ENCODE results near the gene UCN2.

UCN2 gene

GRCh38 chr3:48563382-48563918 is at the start of gene UCN2:
Gene UCN2 (minus strand): TSS chr3:48563781. CDS start chr3:48563124, 657 bp downstream.
- DNase-seq (ENCODE audit: low read depth), result peak; percentile 38

- no peak for DNase-seq (ENCODE audit: low read depth)
Observed at GRCh38 chr3:48612309-48612708, 48.7 kb upstream of the UCN2 start.

GRCh38 chr3:48609088-48610005 is 45.8 kb upstream of the UCN2 start, which contains the start of gene UQCRC1:
Gene UQCRC1 (minus strand): TSS chr3:48609646. CDS start chr3:48609620, 26 bp downstream.
- peak; percentile 91 for DNase-seq (ENCODE audit: low read depth)

GRCh38 chr3:48607519-48607918 is 43.9 kb upstream of the UCN2 start:
- peak; percentile 37 for DNase-seq (ENCODE audit: low read depth)

GRCh38 chr3:48601622-48601994 is 38.0 kb upstream of the UCN2 start:
- no peak for DNase-seq (ENCODE audit: low read depth)

- no peak for DNase-seq (ENCODE audit: low read depth)
Observed at GRCh38 chr3:48600711-48601621, 37.4 kb upstream of the UCN2 start.

- DNase-seq (ENCODE audit: low read depth), result no peak
Observed at GRCh38 chr3:48599509-48600285, 36.1 kb upstream of the UCN2 start.

GRCh38 chr3:48599077-48599501 is 35.5 kb upstream of the UCN2 start:
- no peak for DNase-seq (ENCODE audit: low read depth)

- peak; percentile 92 for DNase-seq (ENCODE audit: low read depth)
Observed at GRCh38 chr3:48598323-48599076, 34.9 kb upstream of the UCN2 start.

GRCh38 chr3:48597408-48597800 is 33.8 kb upstream of the UCN2 start:
- DNase-seq (ENCODE audit: low read depth), result no peak

GRCh38 chr3:48596676-48597407 is 33.3 kb upstream of the UCN2 start:
- DNase-seq (ENCODE audit: low read depth), result no peak

- peak; percentile 12 for DNase-seq (ENCODE audit: low read depth)
Observed at GRCh38 chr3:48596157-48596556, 32.6 kb upstream of the UCN2 start.

- peak; percentile 98 for DNase-seq (ENCODE audit: low read depth)
Observed at GRCh38 chr3:48595526-48596121, 32.0 kb upstream of the UCN2 start.

- DNase-seq (ENCODE audit: low read depth), result no peak
Observed at GRCh38 chr3:48595075-48595525, 31.5 kb upstream of the UCN2 start, which contains the start of gene COL7A1. Gene COL7A1 (minus strand): TSS chr3:48595329. CDS start chr3:48595159, 170 bp downstream.

- peak; percentile 57 for DNase-seq (ENCODE audit: low read depth)
Observed at GRCh38 chr3:48594417-48595049, 31.0 kb upstream of the UCN2 start.

- no peak for DNase-seq (ENCODE audit: low read depth)
Observed at GRCh38 chr3:48593337-48593736, 29.8 kb upstream of the UCN2 start.

- peak; percentile 60 for DNase-seq (ENCODE audit: low read depth)
Observed at GRCh38 chr3:48592519-48593087, 29.0 kb upstream of the UCN2 start.

- DNase-seq (ENCODE audit: low read depth), result no peak
Observed at GRCh38 chr3:48591886-48592518, 28.4 kb upstream of the UCN2 start.
